Stomach (tissue), 4 donors: Measurements from ENCODE around the gene FSIP1.

Source experiments
- EP300 ChIP-seq: sonication (generic); formaldehyde crosslinking; IDR thresholded peaks from one replicate; pipeline ENCODE4 v1.6.1; 2017; ENCODE audit warnings: antibody characterized with exemption
- POLR2A ChIP-seq, 4 donors: fragments of 450-650 bp; IDR thresholded peaks; one replicate each; pipeline ENCODE4 v1.6.1; 2016; ENCODE audit warnings: antibody characterized with exemption in 4 of 4, control low read depth in 2 of 4, mild to moderate bottlenecking in 1 of 4, moderate library complexity in 1 of 4
- POLR2AphosphoS5 ChIP-seq, 3 donors: sonication (generic); formaldehyde crosslinking; IDR thresholded peaks; one replicate each; pipeline ENCODE4 v1.6.1; 2016; ENCODE audit warnings: antibody characterized with exemption in 3 of 3
- TF ChIP-seq, protein P1 (sequence below), 7 experiments: fragments of 450-650 bp in 4 of 7; fragments of 200-600 bp in 3 of 7; sonication (generic) in 3 of 7; IDR thresholded peaks; one replicate each; pipeline ENCODE4 v1.5.1; 2016 to 2019; ENCODE audit warnings: antibody characterized with exemption in 7 of 7, control low read depth in 2 of 7, mild to moderate bottlenecking in 1 of 7

DNA sequence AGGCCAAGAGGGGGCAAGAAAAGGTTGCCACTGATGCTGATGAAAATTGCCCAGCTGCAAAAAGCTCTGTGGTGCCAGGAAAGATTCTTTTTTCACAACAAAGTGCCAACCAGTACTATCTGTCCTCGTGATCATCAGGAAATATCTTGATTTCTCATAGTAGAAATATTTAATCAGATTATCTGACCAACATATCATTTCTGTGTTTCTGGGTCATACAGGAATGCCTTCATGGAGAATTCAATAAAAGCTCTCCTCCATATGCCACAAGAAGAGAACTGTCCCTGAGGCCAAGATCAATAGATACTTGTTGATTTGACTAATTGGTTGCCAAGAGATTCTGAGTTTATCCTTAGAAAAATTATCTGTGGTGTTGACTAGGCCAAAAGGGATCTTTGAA lies 63.5 kb downstream of the FSIP1 start:
- TF ChIP-seq, protein P1, sequence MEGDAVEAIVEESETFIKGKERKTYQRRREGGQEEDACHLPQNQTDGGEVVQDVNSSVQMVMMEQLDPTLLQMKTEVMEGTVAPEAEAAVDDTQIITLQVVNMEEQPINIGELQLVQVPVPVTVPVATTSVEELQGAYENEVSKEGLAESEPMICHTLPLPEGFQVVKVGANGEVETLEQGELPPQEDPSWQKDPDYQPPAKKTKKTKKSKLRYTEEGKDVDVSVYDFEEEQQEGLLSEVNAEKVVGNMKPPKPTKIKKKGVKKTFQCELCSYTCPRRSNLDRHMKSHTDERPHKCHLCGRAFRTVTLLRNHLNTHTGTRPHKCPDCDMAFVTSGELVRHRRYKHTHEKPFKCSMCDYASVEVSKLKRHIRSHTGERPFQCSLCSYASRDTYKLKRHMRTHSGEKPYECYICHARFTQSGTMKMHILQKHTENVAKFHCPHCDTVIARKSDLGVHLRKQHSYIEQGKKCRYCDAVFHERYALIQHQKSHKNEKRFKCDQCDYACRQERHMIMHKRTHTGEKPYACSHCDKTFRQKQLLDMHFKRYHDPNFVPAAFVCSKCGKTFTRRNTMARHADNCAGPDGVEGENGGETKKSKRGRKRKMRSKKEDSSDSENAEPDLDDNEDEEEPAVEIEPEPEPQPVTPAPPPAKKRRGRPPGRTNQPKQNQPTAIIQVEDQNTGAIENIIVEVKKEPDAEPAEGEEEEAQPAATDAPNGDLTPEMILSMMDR (IDR thresholded peaks at IDR 0.05) = no peak
- TF ChIP-seq POLR2AphosphoS5 (IDR thresholded peaks at IDR 0.05) (no peak), POLR2A (IDR thresholded peaks at IDR 0.05) (no peak), EP300 (no peak)
